GM19240 (cell line): ENCODE results near the gene LRRC8B.
"Not testable (repeated sequence)": the region's sequence is repeated elsewhere in the genome, so short reads cannot be mapped to it uniquely, and the experiment has no call there.

Experiments
- DNase-seq: peaks from one replicate; pipeline ENCODE4 v3.0.0; 2011; ENCODE audit warnings: low spot score; ENCODE audit not compliant: insufficient read length

Gene LRRC8B

DNA sequence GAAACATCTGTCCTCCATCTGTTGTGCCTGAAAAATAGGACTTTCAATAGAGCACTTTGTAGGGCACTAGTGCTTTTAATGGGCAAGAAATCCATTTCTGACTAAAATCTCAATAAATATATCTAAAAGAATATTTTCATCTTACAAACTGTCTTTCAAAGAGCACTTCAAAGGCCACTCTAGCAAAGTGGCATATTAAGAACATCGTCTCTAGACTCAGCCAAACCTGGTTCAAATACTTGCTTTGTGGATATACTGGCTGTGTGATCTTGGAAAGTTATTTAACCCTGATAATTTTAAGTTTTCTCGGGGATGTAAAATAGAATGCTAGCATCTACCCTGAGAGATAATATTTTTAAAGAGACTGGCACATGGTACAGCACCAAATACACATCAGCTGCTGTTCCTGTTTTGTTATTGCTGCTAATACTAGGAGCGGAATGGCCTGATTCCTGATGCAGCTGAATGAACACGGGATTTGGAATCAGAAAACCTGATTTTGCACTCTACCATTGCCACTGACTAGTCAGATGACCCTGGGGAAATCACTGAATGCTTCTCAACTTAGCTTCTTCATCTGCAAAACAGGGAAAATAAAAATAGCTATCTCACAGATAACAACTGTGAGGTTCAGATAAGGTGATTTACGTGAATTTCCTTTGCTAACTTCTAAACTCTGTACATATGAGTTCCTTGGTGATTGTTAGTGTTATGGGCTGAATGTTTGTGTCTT, 83.1 kb downstream of the LRRC8B start:
- no peak for DNase-seq

- DNase-seq, result no peak
Observed at GRCh38 chr1:89608319-89608983, 83.8 kb downstream of the LRRC8B start.

- DNase-seq, result no peak
Observed at GRCh38 chr1:89608984-89609725, 84.5 kb downstream of the LRRC8B start.

- DNase-seq, result no peak
Observed at GRCh38 chr1:89609781-89610456, 85.3 kb downstream of the LRRC8B start.

- no peak for DNase-seq
Observed at GRCh38 chr1:89610457-89611011, 85.9 kb downstream of the LRRC8B start.

GRCh38 chr1:89611721-89612120, 87.1 kb downstream of the LRRC8B start:
- DNase-seq, result peak; percentile 29

DNA sequence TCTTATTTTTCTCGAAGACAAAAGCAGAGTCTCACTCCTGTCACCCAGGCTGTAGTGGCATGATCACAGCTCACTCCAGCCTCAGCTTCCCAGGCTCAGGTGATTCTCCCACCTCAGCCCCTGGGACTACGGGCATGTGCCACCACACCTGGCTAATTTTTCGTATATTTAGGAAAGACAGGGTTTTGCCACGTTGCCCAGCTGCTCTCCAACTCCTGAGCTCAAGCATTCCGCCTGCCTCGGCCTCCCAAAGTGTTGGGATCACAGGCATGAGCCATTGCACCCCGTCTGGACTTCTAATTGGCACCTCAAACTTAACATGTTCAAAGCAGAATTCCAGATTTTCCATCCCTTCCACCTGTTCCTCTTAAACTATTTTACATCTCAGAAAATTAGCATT, 89.3 kb downstream of the LRRC8B start:
- DNase-seq, result no peak

- DNase-seq, result no peak
Observed at GRCh38 chr1:89615676-89616598, 91.3 kb downstream of the LRRC8B start.

DNA sequence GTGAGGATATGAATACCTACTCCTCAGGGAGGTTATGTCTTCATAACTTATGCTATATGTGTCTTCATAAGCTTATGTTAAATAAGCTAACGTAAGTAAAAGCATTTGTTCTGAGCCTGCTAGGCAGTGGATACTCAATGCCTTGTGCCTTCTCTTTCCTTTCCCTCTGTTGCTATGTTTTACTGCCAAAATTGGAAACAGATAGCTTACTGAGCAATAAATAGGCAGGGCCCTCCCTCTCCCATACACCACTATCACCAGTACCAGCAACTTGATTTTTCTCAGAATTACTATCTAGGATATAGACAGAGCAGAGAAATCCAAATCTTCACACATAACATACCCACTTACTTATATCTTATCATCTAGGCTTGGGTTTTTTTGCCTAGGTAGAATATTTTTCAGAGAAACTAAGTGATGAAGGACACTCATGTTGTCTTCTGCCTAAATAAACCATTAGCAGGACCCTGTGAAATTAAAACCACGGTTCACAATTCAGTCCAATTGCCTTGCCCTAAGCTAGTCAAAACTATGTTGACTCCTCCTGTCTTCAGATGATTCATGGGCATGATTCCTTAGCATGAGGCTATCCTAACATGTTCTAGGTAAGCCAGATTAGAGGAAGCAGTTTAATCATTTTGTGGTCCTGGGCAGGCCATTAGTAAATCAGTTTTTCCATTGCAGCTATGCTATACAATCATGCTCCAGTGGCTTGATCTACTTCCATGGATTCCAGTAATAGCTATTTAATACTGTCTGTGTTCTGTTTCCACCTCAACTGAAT, 92.4 kb downstream of the LRRC8B start:
- DNase-seq, result no peak

GRCh38 chr1:89620664-89621063, 96.0 kb downstream of the LRRC8B start:
- no peak for DNase-seq

DNA sequence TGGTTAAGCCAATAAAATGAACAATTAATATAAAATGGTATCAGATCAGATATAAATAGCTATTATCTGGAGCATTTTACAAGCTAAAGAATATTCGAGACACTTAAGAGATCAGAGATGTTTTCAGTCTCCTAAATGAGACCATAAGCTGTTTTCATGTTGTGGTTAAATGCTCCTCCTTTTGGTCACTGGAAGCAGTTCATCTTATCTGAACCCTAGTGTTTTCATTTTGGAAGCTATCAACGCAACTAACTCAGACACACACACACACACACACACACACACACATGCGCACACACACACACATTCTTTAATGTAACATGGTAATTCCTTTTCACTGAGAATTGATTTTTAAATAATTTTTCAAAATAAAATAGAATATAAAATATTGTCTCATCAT, 98.3 kb downstream of the LRRC8B start:
- DNase-seq, result no peak

- DNase-seq, result no peak
Observed at GRCh38 chr1:89624314-89624713, 99.7 kb downstream of the LRRC8B start.

GRCh38 chr1:89624715-89625323, 100.2 kb downstream of the LRRC8B start:
- DNase-seq, result no peak

- DNase-seq, result no peak
Observed at GRCh38 chr1:89627596-89627962, 103.0 kb downstream of the LRRC8B start.

DNA sequence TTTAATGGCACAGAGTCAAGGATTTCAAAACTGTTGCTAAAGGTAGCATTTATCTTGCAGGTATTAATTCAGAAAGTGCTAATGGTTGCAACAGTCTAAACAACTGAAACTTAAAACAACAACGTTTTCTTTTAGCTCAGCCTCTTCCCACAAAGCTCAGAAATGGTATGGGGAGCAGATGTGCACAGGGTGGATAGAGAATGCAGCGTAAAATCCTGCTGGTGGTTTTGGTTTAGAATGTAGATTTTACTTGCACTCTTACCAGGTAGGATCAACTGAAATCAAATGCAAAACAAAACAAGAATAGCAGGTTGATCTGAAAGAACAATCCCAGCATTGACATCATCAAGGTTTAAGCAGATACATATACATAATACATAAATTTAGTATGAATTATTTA, 104.5 kb downstream of the LRRC8B start:
- DNase-seq, result no peak

DNA sequence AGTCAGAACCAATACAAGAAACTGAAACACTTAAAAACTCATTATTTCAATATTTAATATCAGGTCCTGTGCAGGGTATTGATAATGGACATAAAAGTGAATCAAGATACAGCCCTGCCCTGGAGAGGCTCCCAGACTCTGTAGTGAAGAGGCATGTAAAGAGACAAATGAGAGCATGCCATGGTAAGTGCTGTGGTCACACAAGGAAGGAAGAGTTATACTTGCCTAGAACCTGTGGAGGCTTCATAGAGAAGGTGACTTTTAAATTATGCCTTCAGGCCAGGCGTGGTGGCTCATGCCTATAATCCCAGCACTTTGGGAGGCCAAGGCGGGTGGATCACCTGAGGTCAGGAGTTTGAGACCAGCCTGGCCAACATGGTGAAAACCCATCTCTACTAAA, 105.0 kb downstream of the LRRC8B start:
- DNase-seq, result not testable (repeated sequence)

GRCh38 chr1:89630048-89630447, 105.4 kb downstream of the LRRC8B start:
- DNase-seq, result no peak

DNA sequence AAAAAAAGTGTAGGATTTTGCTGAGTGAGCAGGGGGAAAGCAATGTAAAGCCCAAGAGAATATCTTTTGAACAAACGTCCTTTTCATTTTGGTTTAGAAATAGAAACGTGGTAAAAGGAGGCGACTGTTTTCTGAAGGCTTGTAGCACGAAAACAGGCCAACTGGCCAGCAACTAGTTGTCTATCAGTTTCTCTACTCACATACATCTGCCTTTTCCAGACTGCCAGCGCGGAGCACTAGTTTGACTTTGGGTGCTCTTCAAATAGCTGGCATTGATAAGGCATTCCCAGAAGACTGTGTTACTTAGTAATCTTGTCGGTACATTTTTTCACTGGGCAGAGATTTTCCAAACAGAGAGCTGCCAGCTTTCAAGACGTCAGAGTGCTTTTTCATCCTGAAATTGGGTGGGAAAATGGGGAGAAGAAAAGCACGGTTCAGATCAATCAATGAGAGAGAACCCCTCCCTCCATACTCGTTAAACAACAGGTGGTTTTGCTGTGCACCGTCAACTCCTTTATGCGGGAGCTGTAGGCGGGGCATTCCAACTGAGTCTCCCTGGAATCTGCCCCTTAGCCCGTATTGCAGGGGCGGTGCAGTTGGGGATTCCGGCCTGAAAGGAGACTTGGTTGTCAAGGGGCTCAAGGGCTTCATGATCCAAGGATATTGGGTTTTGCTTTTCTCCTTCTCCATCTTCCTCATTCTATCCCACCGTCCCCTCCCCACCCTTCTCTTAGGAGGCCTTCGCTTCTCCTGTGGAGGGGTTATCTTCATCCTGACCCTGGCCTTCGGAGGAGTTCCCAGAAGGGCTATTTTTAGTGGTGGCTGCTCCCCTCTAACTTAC, 107.4 kb downstream of the LRRC8B start:
- DNase-seq, result no peak
